Measurements from ENCODE around the gene LIMS1.
"Not testable (repeated sequence)": the region's sequence is repeated elsewhere in the genome, so short reads cannot be mapped to it uniquely, and the experiment has no call there.

DNA sequence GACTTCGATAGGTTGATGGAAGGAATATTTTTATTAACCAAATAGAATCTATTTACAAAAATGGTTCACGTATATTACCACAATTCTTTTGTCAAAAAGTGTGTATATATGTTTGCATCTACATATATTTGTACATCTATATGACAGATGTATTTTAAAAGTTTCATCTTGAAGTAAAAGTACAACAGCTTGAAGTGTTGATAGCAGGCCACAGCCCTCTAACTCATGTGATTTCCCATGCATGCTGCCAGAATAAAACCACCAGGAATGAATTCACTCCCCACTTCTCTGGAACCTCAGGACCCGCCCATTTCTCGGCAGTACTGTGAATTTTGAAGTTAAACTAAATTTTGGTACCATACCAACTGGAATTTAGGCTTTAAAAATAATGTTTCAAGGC lies 26.6 kb upstream of the LIMS1 start:
- TF ChIP-seq POLR2A (IDR thresholded peaks at IDR 0.05) = not testable (repeated sequence)
- TF ChIP-seq, protein P1, sequence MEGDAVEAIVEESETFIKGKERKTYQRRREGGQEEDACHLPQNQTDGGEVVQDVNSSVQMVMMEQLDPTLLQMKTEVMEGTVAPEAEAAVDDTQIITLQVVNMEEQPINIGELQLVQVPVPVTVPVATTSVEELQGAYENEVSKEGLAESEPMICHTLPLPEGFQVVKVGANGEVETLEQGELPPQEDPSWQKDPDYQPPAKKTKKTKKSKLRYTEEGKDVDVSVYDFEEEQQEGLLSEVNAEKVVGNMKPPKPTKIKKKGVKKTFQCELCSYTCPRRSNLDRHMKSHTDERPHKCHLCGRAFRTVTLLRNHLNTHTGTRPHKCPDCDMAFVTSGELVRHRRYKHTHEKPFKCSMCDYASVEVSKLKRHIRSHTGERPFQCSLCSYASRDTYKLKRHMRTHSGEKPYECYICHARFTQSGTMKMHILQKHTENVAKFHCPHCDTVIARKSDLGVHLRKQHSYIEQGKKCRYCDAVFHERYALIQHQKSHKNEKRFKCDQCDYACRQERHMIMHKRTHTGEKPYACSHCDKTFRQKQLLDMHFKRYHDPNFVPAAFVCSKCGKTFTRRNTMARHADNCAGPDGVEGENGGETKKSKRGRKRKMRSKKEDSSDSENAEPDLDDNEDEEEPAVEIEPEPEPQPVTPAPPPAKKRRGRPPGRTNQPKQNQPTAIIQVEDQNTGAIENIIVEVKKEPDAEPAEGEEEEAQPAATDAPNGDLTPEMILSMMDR (IDR thresholded peaks at IDR 0.05) = not testable (repeated sequence)
